ENCODE results near the gene SUGCT.

GRCh38 chr7:40231796-40232195, 97.0 kb downstream of the SUGCT start:
- TF ChIP-seq CTCF (IDR thresholded peaks at IDR 0.05; ENCODE audit: low read depth, low read length) (no peak), EZH2phosphoT487 (IDR thresholded peaks at IDR 0.05; ENCODE audit: low read depth) (no peak)
